HEK293T (cell line): Measurements from ENCODE around the gene LAYN.

Source experiments
- ARNT ChIP-seq: fragments of 450-650 bp; IDR thresholded peaks from 2 replicates; pipeline ENCODE4 v1.6.1; 2017; ENCODE audit warnings: mild to moderate bottlenecking
- BHLHE40 ChIP-seq: fragments of 450-650 bp; IDR thresholded peaks from 2 replicates; pipeline ENCODE4 v1.6.1; 2016; ENCODE audit warnings: mild to moderate bottlenecking, moderate library complexity, borderline replicate concordance
- FOXA1 ChIP-seq: fragments of 450-650 bp; IDR thresholded peaks from 2 replicates; pipeline ENCODE4 v1.6.1; 2016; ENCODE audit warnings: mild to moderate bottlenecking
- FOXK2 ChIP-seq: fragments of 450-650 bp; IDR thresholded peaks from 2 replicates; pipeline ENCODE4 v1.6.1; 2016; ENCODE audit warnings: mild to moderate bottlenecking
- HDGF ChIP-seq: fragments of 450-650 bp; IDR thresholded peaks from 2 replicates; pipeline ENCODE4 v1.6.1; 2017; ENCODE audit warnings: antibody characterized with exemption, borderline replicate concordance
- L3MBTL2 ChIP-seq: fragments of 450-650 bp; conservative IDR thresholded peaks from 2 replicates; pipeline ENCODE4 v1.6.1; 2016; ENCODE audit warnings: mild to moderate bottlenecking
- LEF1 ChIP-seq: fragments of 450-650 bp; IDR thresholded peaks from 2 replicates; pipeline ENCODE4 v1.6.1; 2017; ENCODE audit warnings: mild to moderate bottlenecking, borderline replicate concordance
- NFRKB ChIP-seq: fragments of 450-650 bp; IDR thresholded peaks from 2 replicates; pipeline ENCODE4 v1.6.1; 2016; ENCODE audit warnings: mild to moderate bottlenecking, moderate library complexity
- SUZ12 ChIP-seq: fragments of 450-650 bp; IDR thresholded peaks from 2 replicates; pipeline ENCODE4 v1.6.1; 2016; ENCODE audit warnings: mild to moderate bottlenecking
- TARDBP ChIP-seq: fragments of 450-650 bp; IDR thresholded peaks from 2 replicates; pipeline ENCODE4 v1.6.1; 2016
- ZNF384 ChIP-seq: fragments of 450-650 bp; IDR thresholded peaks from 2 replicates; pipeline ENCODE4 v1.6.1; 2016
- TF ChIP-seq, protein P1 (sequence below): fragments of 450-650 bp; IDR thresholded peaks from 2 replicates; pipeline ENCODE4 v1.6.1; 2016

DNA sequence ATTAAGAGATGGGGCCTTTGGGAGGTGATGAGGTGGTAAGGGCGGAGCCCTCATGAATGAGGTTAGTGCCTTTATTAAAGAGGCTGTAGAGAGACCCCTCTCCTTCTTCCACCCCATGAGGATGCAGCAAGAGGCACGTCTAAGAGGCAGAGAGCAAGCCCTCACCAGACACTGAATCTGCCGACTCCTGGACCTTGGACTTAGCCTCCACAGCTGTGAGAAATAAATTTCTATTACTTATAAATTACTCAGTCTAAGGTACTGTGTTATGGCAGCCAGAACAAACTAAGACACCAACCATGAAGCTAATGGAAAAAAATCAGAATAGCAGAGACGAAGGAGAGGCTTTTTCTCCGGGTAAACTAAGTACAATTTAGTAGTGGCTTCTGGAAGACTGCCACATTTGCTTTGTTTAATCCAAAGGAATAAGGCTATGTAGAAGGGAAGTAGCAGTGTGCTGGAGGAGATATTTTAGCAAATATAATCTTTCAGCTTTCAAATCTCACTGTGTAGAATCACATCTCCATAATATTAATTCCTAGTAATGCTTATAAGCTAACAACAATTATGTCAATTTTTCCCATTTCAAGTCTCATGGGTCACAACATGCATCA is 49.5 kb downstream of the LAYN start:
- no peak for TF ChIP-seq NFRKB
- no peak for TF ChIP-seq TARDBP
- TF ChIP-seq LEF1: no peak
- TF ChIP-seq SUZ12: no peak
- TF ChIP-seq L3MBTL2: no peak
- TF ChIP-seq FOXA1: no peak
- TF ChIP-seq ZNF384: no peak
- TF ChIP-seq ARNT: no peak
- no peak for TF ChIP-seq FOXK2
- TF ChIP-seq, protein P1, sequence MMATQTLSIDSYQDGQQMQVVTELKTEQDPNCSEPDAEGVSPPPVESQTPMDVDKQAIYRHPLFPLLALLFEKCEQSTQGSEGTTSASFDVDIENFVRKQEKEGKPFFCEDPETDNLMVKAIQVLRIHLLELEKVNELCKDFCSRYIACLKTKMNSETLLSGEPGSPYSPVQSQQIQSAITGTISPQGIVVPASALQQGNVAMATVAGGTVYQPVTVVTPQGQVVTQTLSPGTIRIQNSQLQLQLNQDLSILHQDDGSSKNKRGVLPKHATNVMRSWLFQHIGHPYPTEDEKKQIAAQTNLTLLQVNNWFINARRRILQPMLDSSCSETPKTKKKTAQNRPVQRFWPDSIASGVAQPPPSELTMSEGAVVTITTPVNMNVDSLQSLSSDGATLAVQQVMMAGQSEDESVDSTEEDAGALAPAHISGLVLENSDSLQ: no peak
- TF ChIP-seq HDGF: no peak
- TF ChIP-seq BHLHE40: no peak
